HepG2 (cell line): ENCODE data around the gene RPP21. TPM values are rescaled to one million over a fixed set of nuclear protein-coding genes. Genes with fewer than 3 reads are reported as not detected.

Experiments used
- ATAC-seq: fragments of 200-7000 bp; cut with Tn5 transposase; 3 replicates; pipeline ENCODE4 v1.9.1; 2020; ENCODE audit warnings: mild to moderate bottlenecking, moderate library complexity
- BruUV-seq: library from RNA; stranded (reverse); fragments of 400-500 nt; replicated peaks from 2 replicates; lab custom pipeline; 2021; lab: Mats Ljungman, UMichigan
- CTCF ChIA-PET: fragments of 300-600 bp; formaldehyde crosslinking; extraction: SDS; loops from one replicate; lab custom pipeline; 2021; ENCODE audit warnings: low total read pairs, inconsistent platforms, low intra/inter-chr PET ratio; lab: Yijun Ruan, JAX
- POLR2A ChIA-PET: fragments of 350-600 bp; sonication (Branson Sonifier 250); formaldehyde crosslinking; loops from one replicate; lab custom pipeline; 2020; ENCODE audit warnings: antibody characterized with exemption, inconsistent platforms; lab: Yijun Ruan, JAX
- DNase-seq: peaks from one replicate; pipeline ENCODE4 v3.0.0-alpha.2; 2015; ENCODE audit warnings: low spot score
- FAIRE-seq: peaks from 3 replicates; lab custom pipeline; 2011; peaks lifted over from hg19 to GRCh38; lab: Jason Lieb, UNC
- H2AFZ ChIP-seq: one replicate; pipeline ENCODE4 v1.6.1; 2011; ENCODE audit warnings: low read length, inconsistent platforms
- H3K27ac ChIP-seq: fragments of 300-600 bp; 3 replicates; pipeline ENCODE4 v1.8.0; 2011; ENCODE audit warnings: mixed run types, mild to moderate bottlenecking, mixed read lengths, low read length, inconsistent platforms; ENCODE audit not compliant: insufficient read depth; ENCODE audit errors: extremely low read length
- H3K27me3 ChIP-seq, 2 experiments: fragments of 200-600 bp in 1 of 2; 2 replicates in 1 of 2; 3 replicates in 1 of 2; pipeline versions ENCODE4 v1.6.0 to v1.8.0; 2011; ENCODE audit warnings: low read length in 2 of 2, mild to moderate bottlenecking in 2 of 2, moderate library complexity in 2 of 2, inconsistent platforms in 1 of 2; ENCODE audit not compliant: insufficient read depth in 2 of 2, control insufficient read depth in 1 of 2
- H3K36me3 ChIP-seq, 2 experiments: fragments of 200-600 bp in 1 of 2; replicated peaks in 1 of 2; 2 replicates in 1 of 2; 3 replicates in 1 of 2; pipeline versions ENCODE4 v1.5.1 to v1.8.0; 2011; ENCODE audit warnings: low read length in 2 of 2, inconsistent platforms in 1 of 2; ENCODE audit not compliant: insufficient read depth in 2 of 2, control insufficient read depth in 1 of 2
- H3K4me1 ChIP-seq: 2 replicates; pipeline ENCODE4 v1.5.1; 2012; ENCODE audit warnings: low read length, inconsistent platforms; ENCODE audit not compliant: insufficient read depth
- H3K4me2 ChIP-seq: 2 replicates; pipeline ENCODE4 v1.6.0; 2011; ENCODE audit warnings: low read depth, low read length, inconsistent platforms
- H3K4me3 ChIP-seq, 3 experiments: fragments of 200-600 bp in 1 of 3; sonication (generic), shearing (Covaris generic) in 1 of 3; replicated peaks in 1 of 3; 2 replicates each; pipeline ENCODE4 v1.5.1; 2011 to 2016; ENCODE audit warnings: low read length in 3 of 3, inconsistent platforms in 2 of 3, low read depth in 2 of 3, mild to moderate bottlenecking in 2 of 3, control low read depth in 1 of 3, mixed read lengths in 1 of 3; ENCODE audit not compliant: insufficient read depth in 1 of 3
- H3K79me2 ChIP-seq: one replicate; pipeline ENCODE4 v1.6.1; 2011; ENCODE audit warnings: low read length, inconsistent platforms; ENCODE audit not compliant: insufficient read depth
- H3K9ac ChIP-seq: 2 replicates; pipeline ENCODE4 v1.6.0; 2011; ENCODE audit warnings: mild to moderate bottlenecking, low read depth, low read length, inconsistent platforms; ENCODE audit not compliant: insufficient read depth
- H3K9me3 ChIP-seq: 2 replicates; pipeline ENCODE4 v1.5.1; 2012; ENCODE audit warnings: mild to moderate bottlenecking, low read length
- H4K20me1 ChIP-seq: 2 replicates; pipeline ENCODE4 v1.6.0; 2011; ENCODE audit warnings: inconsistent platforms, mild to moderate bottlenecking, low read length, moderate library complexity; ENCODE audit not compliant: insufficient read depth
- CENPX ChIP-seq: sonication (generic); formaldehyde crosslinking; IDR thresholded peaks from 2 replicates; pipeline ENCODE4 v1.9.0; 2021; ENCODE audit warnings: mild to moderate bottlenecking, missing genetic modification reagents, moderate library complexity
- CREB1 ChIP-seq, 2 experiments: fragments of 450-650 bp in 1 of 2; IDR thresholded peaks; 2 replicates each; pipeline ENCODE4 v1.6.1; 2016 to 2017; ENCODE audit warnings: control low read depth in 1 of 2, mild to moderate bottlenecking in 1 of 2, missing compliant biosample characterization in 1 of 2, missing genetic modification characterization in 1 of 2
- GATAD2A ChIP-seq: IDR thresholded peaks from 2 replicates; pipeline ENCODE4 v1.6.1; 2016
- NFE2L2 ChIP-seq: fragments of 150-350 bp; IDR thresholded peaks from 2 replicates; pipeline ENCODE4 v1.6.1; 2014; ENCODE audit warnings: low read length
- NR2F1 ChIP-seq, 2 experiments: fragments of 450-650 bp in 1 of 2; formaldehyde crosslinking in 1 of 2; IDR thresholded peaks; 2 replicates each; pipeline versions ENCODE4 v1.5.0 to v1.6.1; 2016 to 2020; ENCODE audit warnings: mild to moderate bottlenecking in 1 of 2, missing compliant biosample characterization in 1 of 2, missing genetic modification reagents in 1 of 2, moderate library complexity in 1 of 2
- ZNF484 ChIP-seq: sonication (generic); formaldehyde crosslinking; IDR thresholded peaks from 2 replicates; pipeline ENCODE4 v1.5.1; 2020; ENCODE audit warnings: mild to moderate bottlenecking, low read depth, missing genetic modification reagents, borderline replicate concordance
- WGBS: methylation state at CpG from one replicate; pipeline ENCODE4 v1.1.6; 2017; ENCODE audit warnings: low lambda C conversion rate; 5-methylcytosine and 5-hydroxymethylcytosine counted together
- in situ Hi-C: cut with HindIII; loops from 2 replicates; pipeline ENCODE4 v1.10.0; 2017; ENCODE audit warnings: low pct_unique_long_range_greater_than_20kb; ENCODE audit not compliant: extremely low pct_ligation_motif_present
- intact Hi-C: fragments of 100-400 bp; cut with micrococcal nuclease; formaldehyde crosslinking; loops from one replicate; pipeline ENCODE4 v1.10.0; 2022; ENCODE audit not compliant: unreplicated experiment
- polyA plus RNA-seq, 8 experiments: library from polyadenylated mRNA; depleted of rRNA in 3 of 8; stranded (reverse) in 7 of 8; unstranded in 1 of 8; fragments of >200 nt; fragmentation: Illumina TruSeq in 4 of 8; extraction: Trizol in 4 of 8; gene quantifications; 2 replicates each; pipeline versions ENCODE4 v1.2.1 to v1.2.3, GENCODE V29; 2011 to 2016; ENCODE audit warnings: low read depth in 4 of 8, missing spikeins in 1 of 8, mixed read lengths in 1 of 8; ENCODE audit not compliant: insufficient read depth in 1 of 8
- total RNA-seq, 5 experiments: library from RNA; depleted of rRNA; stranded (reverse); fragments of >200 nt; fragmentation: Illumina TruSeq; extraction: Trizol; gene quantifications; 2 replicates each; pipeline ENCODE4 v1.2.3, GENCODE V29; 2016; ENCODE audit warnings: low read depth in 1 of 5

Gene RPP21
- total and polyA plus RNA-seq, 2 of the 13 experiments (the other 11 are each of a cell fraction or from before 2014, with no cell fraction given) = 53.1 to 72.3 TPM

DNA sequence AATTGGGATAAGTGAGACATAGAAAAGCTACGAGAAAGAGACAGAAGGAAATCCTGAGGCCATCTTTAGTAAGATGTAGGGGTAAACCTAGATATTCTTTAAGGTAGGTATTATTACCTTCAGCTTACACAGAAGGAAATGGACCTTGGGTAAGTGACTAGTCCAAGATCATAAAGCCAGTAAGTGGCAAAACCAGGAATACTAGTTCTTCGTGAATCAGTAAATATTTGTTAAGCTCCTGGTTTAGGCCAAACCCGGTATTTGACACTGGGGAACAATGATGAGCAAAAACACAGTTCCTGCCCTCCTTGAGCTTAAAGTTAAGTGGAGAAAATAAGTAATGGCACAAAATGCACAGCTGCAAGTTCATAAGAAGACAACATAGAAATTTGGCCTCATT lies 13.0 kb upstream of the RPP21 start:
- FAIRE-seq = no peak
- no peaks in the 10 kb centered on the region for H3K9me3 ChIP-seq
- TF ChIP-seq NFE2L2 = no peak
- TF ChIP-seq GATAD2A (CRISPR knock-in tag) = no peak
- TF ChIP-seq CREB1 (IDR thresholded peaks at IDR 0.05) = no peak
- TF ChIP-seq CREB1 (CRISPR knock-in tag; IDR thresholded peaks at IDR 0.05) = no peak
- ChIA-PET CTCF (no interaction called here), POLR2A (no interaction called here)
- H3K4me3 ChIP-seq = no peak overlapping the region
- 90% methylated on average over 3 of the region's 3 CpGs for WGBS
- no peaks in the 10 kb centered on the region; a peak in 1 of 5 replicates for H3K27me3 ChIP-seq
- intact Hi-C loops (no loop called here), in situ Hi-C loops (no loop called here)
- ATAC-seq = no peak
- H3K9ac ChIP-seq = no peak overlapping the region
- peaks cover 12% of the 10 kb centered on the region for H3K4me1 ChIP-seq
- H3K79me2 ChIP-seq = peaks cover 7% of the 10 kb centered on the region
- H4K20me1 ChIP-seq = no peaks in the 10 kb centered on the region
- no TSS peak for BruUV-seq
- H3K4me2 ChIP-seq = no peak overlapping the region
- H2AFZ ChIP-seq = no peak overlapping the region
- peaks cover 16 to 41% of the 10 kb centered on the region in 2 experiments for H3K36me3 ChIP-seq
- DNase-seq = no peak
- no peak overlapping the region for H3K27ac ChIP-seq

DNA sequence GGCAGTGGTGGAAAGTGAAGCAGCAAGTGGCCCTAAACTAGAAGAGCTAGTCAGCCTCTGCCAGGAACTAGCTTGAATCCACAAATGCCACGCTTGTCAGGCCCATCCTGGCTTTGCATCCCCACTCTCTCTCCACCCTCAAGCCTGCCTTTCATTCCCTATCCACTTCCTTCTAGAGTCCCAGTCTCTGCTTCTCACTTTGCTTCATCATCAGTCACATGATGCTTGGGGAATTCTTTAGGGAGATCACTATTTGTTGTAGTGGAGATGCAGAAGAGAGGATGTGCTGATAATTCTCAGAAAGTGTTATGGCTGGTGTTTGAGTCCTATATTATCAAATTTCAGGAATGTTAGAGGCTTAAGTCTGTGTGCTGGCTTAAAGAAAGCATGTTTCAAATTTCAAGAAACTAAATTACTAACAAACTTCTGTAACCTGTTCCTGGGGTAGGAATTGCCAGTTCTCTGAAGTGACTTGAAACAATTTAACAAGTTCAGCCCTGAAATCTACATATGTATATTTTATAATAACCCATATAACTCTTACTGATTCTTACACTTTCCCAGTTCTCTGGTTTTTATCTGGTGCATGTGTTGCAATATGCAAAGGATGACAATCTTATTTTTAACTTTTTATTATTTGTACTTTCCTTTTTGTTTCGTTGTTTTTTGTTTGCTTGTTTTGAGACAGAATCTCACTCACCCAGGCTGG lies 10.7 kb upstream of the RPP21 start:
- Histone ChIP-seq H3K4me3 (no peak overlapping the region), H3K4me2 (no peak overlapping the region), H3K9ac (no peak overlapping the region), H3K27ac (no peak overlapping the region)
- in situ Hi-C loops = no loop called here
- ATAC-seq = no peak
- FAIRE-seq = no peak
- TF ChIP-seq CENPX (CRISPR knock-in tag) (no peak), ZNF484 (CRISPR knock-in tag) (no peak), NR2F1 (CRISPR knock-in tag; IDR thresholded peaks at IDR 0.05) (no peak)
- TF ChIP-seq, all 625 proteins: peak for 0
- intact Hi-C loops = no loop called here
- no peak for DNase-seq
- H3K79me2 ChIP-seq = no peaks in the 10 kb centered on the region
- no peaks in the 10 kb centered on the region for H3K27me3 ChIP-seq
- H4K20me1 ChIP-seq = no peaks in the 10 kb centered on the region
- CTCF ChIA-PET = no interaction called here
- BruUV-seq = no TSS peak
- H3K9me3 ChIP-seq = no peaks in the 10 kb centered on the region
- H3K36me3 ChIP-seq = peaks cover 18 to 49% of the 10 kb centered on the region in 2 experiments
- no peaks in the 10 kb centered on the region for H3K4me1 ChIP-seq
- H2AFZ ChIP-seq = no peak overlapping the region
- 93% methylated on average over 2 of the region's 2 CpGs for whole genome bisulfite sequencing
- POLR2A ChIA-PET = no interaction called here
